Fibroblast of lung (primary cell): ENCODE results near the gene CDKAL1. TPM values are rescaled to one million over a fixed set of nuclear protein-coding genes. Genes with fewer than 3 reads are reported as not detected.

Experiments used
- DNase-seq, 2 donors: peaks; one replicate each; pipeline versions ENCODE4 v3.0.0 to v3.0.0-alpha.2; 2010; ENCODE audit warnings: low read depth in 2 of 2
- H2AFZ ChIP-seq: 2 replicates; pipeline ENCODE4 v1.5.1; 2012; ENCODE audit warnings: low read length, control low read depth, inconsistent platforms
- H3K27ac ChIP-seq: 2 replicates; pipeline ENCODE4 v1.5.1; 2011; ENCODE audit warnings: low read length, control low read depth; ENCODE audit not compliant: insufficient read depth
- H3K27me3 ChIP-seq: 2 replicates; pipeline ENCODE4 v1.5.1; 2011; ENCODE audit warnings: mild to moderate bottlenecking, low read length; ENCODE audit not compliant: control insufficient read depth, insufficient read depth
- H3K36me3 ChIP-seq: 2 replicates; pipeline ENCODE4 v1.5.1; 2011; ENCODE audit warnings: low read length; ENCODE audit not compliant: control insufficient read depth, insufficient read depth
- H3K4me1 ChIP-seq: 2 replicates; pipeline ENCODE4 v1.5.1; 2011; ENCODE audit warnings: low read length; ENCODE audit not compliant: control insufficient read depth, insufficient read depth; ENCODE audit errors: extremely low read depth
- H3K4me2 ChIP-seq: 2 replicates; pipeline ENCODE4 v1.5.1; 2011; ENCODE audit warnings: low read length, control low read depth; ENCODE audit not compliant: insufficient read depth; ENCODE audit errors: extremely low read depth
- H3K4me3 ChIP-seq, 4 experiments: fragments of 200-600 bp in 1 of 4; sonication (generic) in 1 of 4; replicated peaks in 1 of 4; 2 replicates each; pipeline ENCODE4 v1.5.1; 2011 to 2016; ENCODE audit warnings: low read length in 4 of 4, low read depth in 3 of 4, mild to moderate bottlenecking in 3 of 4, control low read depth in 2 of 4, inconsistent platforms in 1 of 4, mixed read lengths in 1 of 4; ENCODE audit not compliant: insufficient read depth in 1 of 4; ENCODE audit errors: control extremely low read depth in 1 of 4
- H3K79me2 ChIP-seq: 2 replicates; pipeline ENCODE4 v1.5.1; 2012; ENCODE audit warnings: mild to moderate bottlenecking, low read length, inconsistent platforms; ENCODE audit not compliant: control insufficient read depth, insufficient read depth
- H3K9ac ChIP-seq: 2 replicates; pipeline ENCODE4 v1.5.1; 2011; ENCODE audit warnings: mild to moderate bottlenecking, low read length, control low read depth; ENCODE audit not compliant: insufficient read depth
- H3K9me3 ChIP-seq: 2 replicates; pipeline ENCODE4 v1.5.1; 2012; ENCODE audit warnings: low read depth, low read length; ENCODE audit not compliant: control insufficient read depth, insufficient read depth
- H4K20me1 ChIP-seq: 2 replicates; pipeline ENCODE4 v1.5.1; 2011; ENCODE audit warnings: low read length; ENCODE audit not compliant: control insufficient read depth, insufficient read depth; ENCODE audit errors: extremely low read depth
- CTCF ChIP-seq, 2 donors: IDR thresholded peaks in 1 of 2; conservative IDR thresholded peaks in 1 of 2; 1 replicate in 1 of 2; 2 replicates in 1 of 2; pipeline ENCODE4 v1.5.1; 2011 to 2012; ENCODE audit warnings: low read length in 2 of 2, control low read depth in 1 of 2, inconsistent platforms in 1 of 2, low read depth in 1 of 2, mild to moderate bottlenecking in 1 of 2
- EZH2 ChIP-seq: IDR thresholded peaks from 2 replicates; pipeline ENCODE4 v1.5.1; 2012; ENCODE audit warnings: low read length, control low read depth, mild to moderate bottlenecking; ENCODE audit errors: missing control alignments
- polyA plus RNA-seq, 2 donors: library from polyadenylated mRNA; depleted of rRNA in 1 of 2; stranded (reverse) in 1 of 2; unstranded in 1 of 2; fragments of >200 nt; gene quantifications; 2 replicates each; pipeline ENCODE4 v1.2.1, GENCODE V29; 2011 to 2012; ENCODE audit warnings: missing spikeins in 1 of 2
- total RNA-seq: library from RNA; depleted of rRNA; stranded (reverse); fragments of >200 nt; gene quantifications from 2 replicates; pipeline ENCODE4 v1.2.1, GENCODE V29; 2014

CDKAL1 gene
- total and polyA plus RNA-seq, 2 donors (not counting 1 experiment from before 2014, with no cell fraction given) = 7.4 to 15.0 TPM

- H3K4me3 ChIP-seq = no peak overlapping the region
- no peak overlapping the region for H2AFZ ChIP-seq
- H3K79me2 ChIP-seq = no peaks in the 10 kb centered on the region
- H3K4me1 ChIP-seq = no peaks in the 10 kb centered on the region
- H3K9me3 ChIP-seq = no peaks in the 10 kb centered on the region
- no peaks in the 10 kb centered on the region for H4K20me1 ChIP-seq
- H3K9ac ChIP-seq = no peak overlapping the region
- DNase-seq = no peak
- H3K27ac ChIP-seq = no peak overlapping the region
- H3K27me3 ChIP-seq = no peaks in the 10 kb centered on the region
- H3K4me2 ChIP-seq = no peak overlapping the region
- no peaks in the 10 kb centered on the region for H3K36me3 ChIP-seq
- no peak for TF ChIP-seq CTCF (conservative IDR thresholded peaks at IDR 0.05 in 1 of 2, IDR thresholded peaks at IDR 0.05 in 1 of 2; ENCODE audit: low read depth in 1 of 2, low read length in 2 of 2)
- TF ChIP-seq EZH2 = no peak
Observed at GRCh38 chr6:21070620-21071019, 536.4 kb downstream of the CDKAL1 start.

- no peaks in the 10 kb centered on the region for H3K27me3 ChIP-seq
- H3K27ac ChIP-seq = no peak overlapping the region
- H3K9me3 ChIP-seq = no peaks in the 10 kb centered on the region
- H3K4me2 ChIP-seq = no peak overlapping the region
- no peaks in the 10 kb centered on the region for H3K36me3 ChIP-seq
- no peak overlapping the region for H3K9ac ChIP-seq
- TF ChIP-seq EZH2 = no peak
- no peak for TF ChIP-seq CTCF (conservative IDR thresholded peaks at IDR 0.05 in 1 of 2, IDR thresholded peaks at IDR 0.05 in 1 of 2; ENCODE audit: low read depth in 1 of 2, low read length in 2 of 2)
- H2AFZ ChIP-seq = no peak overlapping the region
- H4K20me1 ChIP-seq = no peaks in the 10 kb centered on the region
- H3K79me2 ChIP-seq = no peaks in the 10 kb centered on the region
- H3K4me1 ChIP-seq = no peaks in the 10 kb centered on the region
- H3K4me3 ChIP-seq = no peak overlapping the region
- DNase-seq = no peak
Observed at GRCh38 chr6:21071780-21072468, 537.7 kb downstream of the CDKAL1 start.

- no peaks in the 10 kb centered on the region for H3K27me3 ChIP-seq
- TF ChIP-seq EZH2 (no peak), CTCF (conservative IDR thresholded peaks at IDR 0.05 in 1 of 2, IDR thresholded peaks at IDR 0.05 in 1 of 2; ENCODE audit: low read depth in 1 of 2, low read length in 2 of 2) (no peak)
- H3K27ac ChIP-seq = no peak overlapping the region
- no peak overlapping the region for H2AFZ ChIP-seq
- no peak for DNase-seq
- no peak overlapping the region for H3K4me2 ChIP-seq
- H3K79me2 ChIP-seq = no peaks in the 10 kb centered on the region
- H3K9me3 ChIP-seq = no peaks in the 10 kb centered on the region
- no peak overlapping the region for H3K4me3 ChIP-seq
- no peaks in the 10 kb centered on the region for H3K36me3 ChIP-seq
- H3K9ac ChIP-seq = no peak overlapping the region
- no peaks in the 10 kb centered on the region for H4K20me1 ChIP-seq
- no peaks in the 10 kb centered on the region for H3K4me1 ChIP-seq
Observed at GRCh38 chr6:21073318-21073839, 539.1 kb downstream of the CDKAL1 start.
